Measurements from ENCODE around the gene LRP5. TPM values are rescaled to one million over a fixed set of nuclear protein-coding genes. Genes with fewer than 3 reads are reported as not detected.

LRP5 gene
- polyA plus RNA-seq, 3 donors = 0.23 to 0.29 TPM; not detected in 1

- H3K36me3 ChIP-seq (replicated peaks in 1 of 2; ENCODE audit: control insufficient read depth in 1 of 2, insufficient read depth in 2 of 2, low read length in 2 of 2) = no peaks in the 10 kb centered on the region
- Mint-ChIP-seq H3K36me3 (peaks cover 5 to 7% of the 10 kb centered on the region in 2 donors), H3K27ac (peak overlapping the region in 1 of 7 donors; percentile 42), H3K4me1 (peaks cover 40% of the 10 kb centered on the region), H3K4me3 (peak overlapping the region; percentile 62 to 80), H3K9me3 (peaks cover 0 to 6% (median 4%) of the 10 kb centered on the region in 7 donors), H3K27me3 (ENCODE audit: low read depth in 3 of 3) (peaks cover 24 to 38% (median 28%) of the 10 kb centered on the region in 3 donors)
- TF ChIP-seq, protein P1, sequence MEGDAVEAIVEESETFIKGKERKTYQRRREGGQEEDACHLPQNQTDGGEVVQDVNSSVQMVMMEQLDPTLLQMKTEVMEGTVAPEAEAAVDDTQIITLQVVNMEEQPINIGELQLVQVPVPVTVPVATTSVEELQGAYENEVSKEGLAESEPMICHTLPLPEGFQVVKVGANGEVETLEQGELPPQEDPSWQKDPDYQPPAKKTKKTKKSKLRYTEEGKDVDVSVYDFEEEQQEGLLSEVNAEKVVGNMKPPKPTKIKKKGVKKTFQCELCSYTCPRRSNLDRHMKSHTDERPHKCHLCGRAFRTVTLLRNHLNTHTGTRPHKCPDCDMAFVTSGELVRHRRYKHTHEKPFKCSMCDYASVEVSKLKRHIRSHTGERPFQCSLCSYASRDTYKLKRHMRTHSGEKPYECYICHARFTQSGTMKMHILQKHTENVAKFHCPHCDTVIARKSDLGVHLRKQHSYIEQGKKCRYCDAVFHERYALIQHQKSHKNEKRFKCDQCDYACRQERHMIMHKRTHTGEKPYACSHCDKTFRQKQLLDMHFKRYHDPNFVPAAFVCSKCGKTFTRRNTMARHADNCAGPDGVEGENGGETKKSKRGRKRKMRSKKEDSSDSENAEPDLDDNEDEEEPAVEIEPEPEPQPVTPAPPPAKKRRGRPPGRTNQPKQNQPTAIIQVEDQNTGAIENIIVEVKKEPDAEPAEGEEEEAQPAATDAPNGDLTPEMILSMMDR (IDR thresholded peaks at IDR 0.05) = no peak
- no peak overlapping the region for H3K27ac ChIP-seq (ENCODE audit: low read depth in 1 of 2, low read length in 2 of 2)
- H3K9me3 ChIP-seq (replicated peaks in 1 of 2; ENCODE audit: control insufficient read depth in 1 of 2, insufficient read depth in 1 of 2, low read length in 2 of 2) = no peaks in the 10 kb centered on the region
- H3K27me3 ChIP-seq (ENCODE audit: control insufficient read depth in 2 of 2, insufficient read depth in 2 of 2, low read length in 2 of 2) = peaks cover 0 to 20% of the 10 kb centered on the region in 2 donors
- H3K4me3 ChIP-seq (replicated peaks in 1 of 3; ENCODE audit: low read depth in 2 of 3, low read length in 3 of 3) = peak overlapping the region in 1 of 3 experiments; percentile 9
- H3K4me2 ChIP-seq (replicated peaks; ENCODE audit: extremely low read depth, low read length, poor library complexity, severe bottlenecking) = peak overlapping the region; percentile 17
- DNase-seq = no peak
- 28% methylated on average over 32 of the region's 33 CpGs for WGBS (ENCODE audit: insufficient coverage)
- H3K4me1 ChIP-seq (ENCODE audit: control insufficient read depth in 1 of 2, insufficient read depth in 2 of 2, low read length in 2 of 2) = peaks cover 36 to 40% of the 10 kb centered on the region in 2 donors
- H3K79me2 ChIP-seq (ENCODE audit: insufficient read depth, low read length) = no peaks in the 10 kb centered on the region
- peak overlapping the region; percentile 49 for H2AFZ ChIP-seq (ENCODE audit: insufficient read depth, low read depth, low read length, poor library complexity, severe bottlenecking)
- no peaks in the 10 kb centered on the region for H4K20me1 ChIP-seq (ENCODE audit: insufficient read depth, low read length)
- intact Hi-C loops (cut with micrococcal nuclease) = no loop called here
- no peak overlapping the region for H3K9ac ChIP-seq (ENCODE audit: insufficient read depth, low read length, poor library complexity, severe bottlenecking)
Measured at GRCh38 chr11:68373815-68374501, 61.6 kb downstream of the LRP5 start.

- peak overlapping the region in 1 of 2 donors; percentile 80 for H3K4me3 Mint-ChIP-seq
- Histone ChIP-seq H3K27me3 (ENCODE audit: control insufficient read depth in 2 of 2, insufficient read depth in 2 of 2, low read length in 2 of 2) (peaks cover 0 to 20% of the 10 kb centered on the region in 2 donors), H4K20me1 (ENCODE audit: insufficient read depth, low read length) (no peaks in the 10 kb centered on the region), H2AFZ (ENCODE audit: insufficient read depth, low read depth, low read length, poor library complexity, severe bottlenecking) (peak overlapping the region; percentile 49), H3K79me2 (ENCODE audit: insufficient read depth, low read length) (no peaks in the 10 kb centered on the region), H3K9me3 (replicated peaks in 1 of 2; ENCODE audit: control insufficient read depth in 1 of 2, insufficient read depth in 1 of 2, low read length in 2 of 2) (no peaks in the 10 kb centered on the region), H3K27ac (ENCODE audit: low read depth in 1 of 2, low read length in 2 of 2) (no peak overlapping the region), H3K4me1 (ENCODE audit: control insufficient read depth in 1 of 2, insufficient read depth in 2 of 2, low read length in 2 of 2) (peaks cover 36 to 39% of the 10 kb centered on the region in 2 donors), H3K36me3 (replicated peaks in 1 of 2; ENCODE audit: control insufficient read depth in 1 of 2, insufficient read depth in 2 of 2, low read length in 2 of 2) (no peaks in the 10 kb centered on the region), H3K9ac (ENCODE audit: insufficient read depth, low read length, poor library complexity, severe bottlenecking) (no peak overlapping the region), H3K4me2 (replicated peaks; ENCODE audit: extremely low read depth, low read length, poor library complexity, severe bottlenecking) (peak overlapping the region; percentile 17), H3K4me3 (replicated peaks in 1 of 3; ENCODE audit: low read depth in 2 of 3, low read length in 3 of 3) (peak overlapping the region in 1 of 3 experiments; percentile 9)
- H3K9me3 Mint-ChIP-seq = peaks cover 0 to 6% (median 4%) of the 10 kb centered on the region in 7 donors
- peaks cover 41% of the 10 kb centered on the region for H3K4me1 Mint-ChIP-seq
- DNase-seq = no peak
- TF ChIP-seq, protein P1 (IDR thresholded peaks at IDR 0.05) = no peak
- H3K36me3 Mint-ChIP-seq = peaks cover 5 to 7% of the 10 kb centered on the region in 2 donors
- H3K27ac Mint-ChIP-seq = no peak overlapping the region
- WGBS (ENCODE audit: insufficient coverage) = 62% methylated on average over 7 of the region's 12 CpGs
- intact Hi-C loops (cut with micrococcal nuclease) = no loop called here
- H3K27me3 Mint-ChIP-seq (ENCODE audit: low read depth in 3 of 3) = peaks cover 29 to 43% (median 29%) of the 10 kb centered on the region in 3 donors
Measured at GRCh38 chr11:68374531-68374930, 62.1 kb downstream of the LRP5 start.

Data from CD14-positive monocyte (primary cell).